K562 treated with DMSO at 1 percent for 24 hours (cell line): ENCODE measurements around the gene EGFLAM. TPM values are rescaled to one million over a fixed set of nuclear protein-coding genes. Genes with fewer than 3 reads are reported as not detected.

Experiments
- total RNA-seq: library from RNA; unstranded; fragments of 300-600 nt; gene quantifications from 2 replicates; pipeline ENCODE4 v1.2.3, GENCODE V29; 2022; ENCODE audit warnings: low read depth; ENCODE audit not compliant: insufficient read depth

The EGFLAM gene
- 1.6 and 1.7 TPM in 2 replicates for total RNA-seq

DNA sequence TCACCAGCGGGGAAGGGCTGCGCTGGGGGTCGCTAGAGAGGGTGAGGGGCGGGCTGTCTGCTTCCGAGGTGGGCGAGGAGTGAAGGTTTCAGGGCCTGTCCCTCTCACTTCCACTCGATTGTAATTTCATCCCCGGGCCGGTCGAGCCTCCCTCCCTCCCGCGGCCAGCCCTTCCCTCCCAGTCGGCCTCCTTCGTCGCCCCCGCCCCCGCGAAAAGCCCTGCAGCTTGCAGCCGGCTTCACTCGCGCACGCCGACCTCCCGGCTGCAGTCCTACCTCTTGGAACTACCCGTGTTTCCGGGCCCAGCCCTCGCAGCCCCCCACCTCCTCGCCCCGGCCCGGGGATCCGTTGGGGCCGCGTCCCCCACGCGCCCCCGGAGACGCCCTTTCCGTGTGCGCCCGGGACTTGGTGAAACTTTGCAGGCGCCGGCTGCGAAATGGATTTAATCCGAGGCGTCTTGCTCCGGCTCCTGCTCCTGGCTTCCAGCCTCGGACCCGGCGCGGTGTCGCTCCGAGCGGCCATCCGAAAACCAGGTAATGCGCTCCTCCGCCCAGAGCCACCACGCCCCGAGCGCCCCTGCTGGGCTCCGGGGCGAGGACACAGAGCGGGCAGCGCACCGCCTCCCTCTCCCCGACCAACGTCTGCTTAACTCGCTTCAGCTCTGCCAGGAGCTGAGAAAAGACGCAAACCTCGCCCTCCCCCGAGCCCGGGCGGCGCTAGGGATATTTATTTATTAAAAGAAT is at the start of gene EGFLAM:
Gene EGFLAM, plus strand, starts transcription at position 241 of the 743 bp plus-strand sequence. Its CDS starts 196 bp downstream, at position 437.

